Measurements from ENCODE around the gene APPBP2.

DNA sequence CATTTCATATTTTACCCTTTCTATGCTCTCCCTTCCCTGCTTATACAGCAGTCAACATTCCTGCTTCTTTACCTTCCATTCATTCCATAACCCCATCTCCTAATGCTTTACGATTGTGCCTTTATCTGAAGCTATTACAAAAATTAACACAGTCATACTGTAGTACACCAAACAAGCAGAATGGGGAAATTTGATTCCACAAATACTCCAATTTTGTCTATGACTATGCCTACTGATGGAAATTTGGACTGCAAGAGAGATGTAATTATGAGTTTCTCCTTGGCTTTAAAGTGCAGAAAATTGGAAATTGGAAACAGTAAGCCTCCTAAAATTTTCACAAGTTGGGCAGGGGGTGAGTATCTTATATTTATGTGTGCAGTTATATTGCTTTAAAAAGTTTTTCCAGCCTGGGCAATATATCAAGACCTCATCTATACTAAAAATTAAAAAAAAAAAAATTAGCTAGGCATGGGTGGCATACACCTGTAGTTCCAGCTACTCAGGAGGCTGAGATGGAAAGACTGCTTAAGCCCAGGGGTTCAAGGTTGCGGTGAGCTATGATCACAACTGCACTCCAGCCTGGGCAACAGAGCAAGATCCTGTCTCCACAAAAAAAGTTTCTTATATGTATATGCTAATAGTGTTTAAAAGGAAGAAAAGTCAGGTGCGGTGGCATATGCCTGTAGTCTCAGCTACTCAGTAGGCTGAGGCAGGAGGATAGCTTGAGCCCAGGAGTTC lies 3.0 kb downstream of the APPBP2 start:
- TF ChIP-seq, protein P1, sequence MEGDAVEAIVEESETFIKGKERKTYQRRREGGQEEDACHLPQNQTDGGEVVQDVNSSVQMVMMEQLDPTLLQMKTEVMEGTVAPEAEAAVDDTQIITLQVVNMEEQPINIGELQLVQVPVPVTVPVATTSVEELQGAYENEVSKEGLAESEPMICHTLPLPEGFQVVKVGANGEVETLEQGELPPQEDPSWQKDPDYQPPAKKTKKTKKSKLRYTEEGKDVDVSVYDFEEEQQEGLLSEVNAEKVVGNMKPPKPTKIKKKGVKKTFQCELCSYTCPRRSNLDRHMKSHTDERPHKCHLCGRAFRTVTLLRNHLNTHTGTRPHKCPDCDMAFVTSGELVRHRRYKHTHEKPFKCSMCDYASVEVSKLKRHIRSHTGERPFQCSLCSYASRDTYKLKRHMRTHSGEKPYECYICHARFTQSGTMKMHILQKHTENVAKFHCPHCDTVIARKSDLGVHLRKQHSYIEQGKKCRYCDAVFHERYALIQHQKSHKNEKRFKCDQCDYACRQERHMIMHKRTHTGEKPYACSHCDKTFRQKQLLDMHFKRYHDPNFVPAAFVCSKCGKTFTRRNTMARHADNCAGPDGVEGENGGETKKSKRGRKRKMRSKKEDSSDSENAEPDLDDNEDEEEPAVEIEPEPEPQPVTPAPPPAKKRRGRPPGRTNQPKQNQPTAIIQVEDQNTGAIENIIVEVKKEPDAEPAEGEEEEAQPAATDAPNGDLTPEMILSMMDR (optimal IDR thresholded peaks at IDR 0.05 in 1 of 3, IDR thresholded peaks at IDR 0.05 in 1 of 3, conservative IDR thresholded peaks at IDR 0.05 in 1 of 3; ENCODE audit: extremely low read depth in 1 of 3, insufficient read depth in 2 of 3, low read length in 3 of 3): no peak
- TF ChIP-seq EZH2 (IDR thresholded peaks at IDR 0.05; ENCODE audit: low read length): no peak

Measured in keratinocyte (primary cell).